Brain microvascular endothelial cell (primary cell): ENCODE measurements around the gene TMSB4X.

Experiments used
- DNase-seq: peaks from one replicate; pipeline ENCODE4 v3.0.0-alpha.2; 2020
- H3K27ac ChIP-seq: fragments of 250-450 bp; sonication (Bioruptor Pico); 2 replicates; pipeline ENCODE4 v1.5.1; 2020; ENCODE audit warnings: mild to moderate bottlenecking, moderate library complexity
- H3K27me3 ChIP-seq: fragments of 250-450 bp; sonication (Bioruptor Pico); replicated peaks from 2 replicates; pipeline ENCODE4 v1.5.1; 2020; ENCODE audit warnings: mild to moderate bottlenecking
- H3K36me3 ChIP-seq: fragments of 250-450 bp; sonication (Bioruptor Pico); replicated peaks from 2 replicates; pipeline ENCODE4 v1.5.1; 2020; ENCODE audit warnings: mild to moderate bottlenecking
- H3K4me3 ChIP-seq: 2 replicates; pipeline ENCODE4 v1.5.1; 2011; ENCODE audit warnings: low read depth, mild to moderate bottlenecking, control low read depth, low read length, moderate library complexity
- CTCF ChIP-seq: IDR thresholded peaks from 2 replicates; pipeline ENCODE4 v1.5.1; 2011; ENCODE audit warnings: low read depth, mild to moderate bottlenecking, moderate library complexity, low read length, control low read depth, inconsistent platforms; ENCODE audit errors: missing control alignments
- in situ Hi-C: cut with HindIII; loops from 2 replicates; pipeline ENCODE4 v1.10.0; 2017; ENCODE audit warnings: low sequenced_read_pairs, low pct_ligation_motif_present

The TMSB4X gene

GRCh38 chrX:12965131-12965940 lies 9.6 kb upstream of the TMSB4X start:
- no peak for DNase-seq
- TF ChIP-seq CTCF: no peak
- in situ Hi-C loops: no loop called here
- H3K27me3 ChIP-seq: no peaks in the 10 kb centered on the region
- no peak overlapping the region for H3K27ac ChIP-seq
- H3K36me3 ChIP-seq: no peaks in the 10 kb centered on the region
- no peak overlapping the region for H3K4me3 ChIP-seq

- in situ Hi-C loops: no loop called here
- Histone ChIP-seq H3K27me3 (no peaks in the 10 kb centered on the region), H3K27ac (no peak overlapping the region), H3K36me3 (no peaks in the 10 kb centered on the region), H3K4me3 (no peak overlapping the region)
- no peak for DNase-seq
- TF ChIP-seq CTCF: no peak
Observed at GRCh38 chrX:12966151-12966550, 8.8 kb upstream of the TMSB4X start.

- Histone ChIP-seq H3K36me3 (no peaks in the 10 kb centered on the region), H3K27me3 (no peaks in the 10 kb centered on the region), H3K4me3 (no peak overlapping the region), H3K27ac (no peak overlapping the region)
- no peak for DNase-seq
- TF ChIP-seq CTCF: no peak
- in situ Hi-C loops: no loop called here
Observed at GRCh38 chrX:12967711-12968465, 7.0 kb upstream of the TMSB4X start.

DNA sequence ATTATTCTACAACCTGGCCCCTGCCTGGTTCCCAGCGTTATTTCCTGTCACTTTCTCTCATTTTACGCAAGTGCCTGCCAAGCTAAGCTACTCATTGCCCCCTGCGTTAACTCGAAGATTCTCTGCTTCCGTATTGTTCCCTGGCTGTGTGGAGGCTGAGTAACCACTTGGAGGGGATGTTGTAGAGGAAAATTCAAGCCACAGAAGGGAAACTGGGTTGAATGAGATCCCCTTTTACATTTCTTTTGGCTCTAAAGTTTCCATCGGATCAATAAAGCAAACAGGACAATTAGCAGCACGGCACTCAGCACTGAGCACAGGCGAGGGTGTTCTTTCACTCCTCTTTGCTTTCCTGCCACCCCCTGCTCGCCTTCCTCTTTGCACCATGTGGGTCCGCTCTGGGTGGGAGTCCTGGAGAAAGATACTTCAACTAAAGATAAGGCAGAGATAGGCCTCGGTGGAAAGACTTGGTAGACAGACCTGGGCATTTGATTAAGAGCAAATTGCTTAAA lies 4.2 kb upstream of the TMSB4X start:
- no peak for DNase-seq
- TF ChIP-seq CTCF: peak; percentile 64
- in situ Hi-C loops: no loop called here
- no peak overlapping the region for H3K4me3 ChIP-seq
- H3K27ac ChIP-seq: peak overlapping the region; percentile 32
- peaks cover 8% of the 10 kb centered on the region for H3K36me3 ChIP-seq
- H3K27me3 ChIP-seq: no peaks in the 10 kb centered on the region

DNA sequence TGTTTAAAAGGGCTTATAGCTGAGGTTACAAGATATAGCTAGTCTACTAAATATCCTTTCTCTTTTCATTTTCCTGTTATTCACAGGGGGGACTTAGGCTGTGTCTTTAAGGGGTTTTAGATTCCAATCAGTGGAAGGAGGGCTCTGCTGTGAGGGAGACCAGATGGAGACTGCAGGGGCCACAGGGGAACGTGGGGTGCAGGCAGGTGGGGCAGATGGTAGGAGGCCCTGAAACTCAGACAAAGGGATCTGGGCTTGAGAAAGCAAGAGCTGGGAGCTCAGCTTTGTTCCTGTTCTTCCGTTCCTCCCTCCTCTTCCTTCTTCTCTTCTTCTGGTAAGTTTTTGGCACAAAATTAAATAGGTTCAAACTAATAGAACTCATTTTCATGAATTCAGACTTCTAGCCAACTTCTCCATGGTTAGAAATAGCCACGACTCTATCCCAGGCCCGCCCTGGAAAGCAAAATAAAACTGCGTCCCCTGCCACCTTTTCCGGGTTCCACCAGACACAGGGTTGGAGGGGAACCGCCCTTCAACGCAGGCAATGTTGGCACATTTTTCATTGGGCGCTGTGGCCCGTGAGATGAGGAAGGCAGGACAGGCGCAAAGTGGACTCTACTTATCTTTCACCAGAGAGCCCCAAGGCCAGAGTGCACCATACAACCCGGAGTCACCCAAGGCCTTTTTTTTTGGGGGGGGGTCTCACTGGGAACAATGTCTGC lies 3.5 kb upstream of the TMSB4X start:
- in situ Hi-C loops: no loop called here
- Histone ChIP-seq H3K4me3 (no peak overlapping the region), H3K27me3 (no peaks in the 10 kb centered on the region), H3K36me3 (peaks cover 15% of the 10 kb centered on the region), H3K27ac (no peak overlapping the region)
- no peak for TF ChIP-seq CTCF
- no peak for DNase-seq
